HEK293T (cell line): ENCODE results near the gene HERC2.
"Not testable (repeated sequence)": the region's sequence is repeated elsewhere in the genome, so short reads cannot be mapped to it uniquely, and the experiment has no call there.

Source experiments
- CTCF ChIA-PET: fragments of 350-600 bp; formaldehyde crosslinking; extraction: SDS; loops from one replicate; lab custom pipeline; 2021; ENCODE audit warnings: antibody characterized with exemption, inconsistent platforms; lab: Yijun Ruan, JAX
- POLR2A ChIA-PET: fragments of 350-600 bp; formaldehyde crosslinking; extraction: SDS; loops from one replicate; lab custom pipeline; 2020; ENCODE audit warnings: antibody characterized with exemption, inconsistent platforms; lab: Yijun Ruan, JAX
- DNase-seq: peaks from one replicate; pipeline ENCODE4 v3.0.0; 2012; ENCODE audit warnings: mixed read lengths; ENCODE audit errors: extremely low spot score
- ARNT ChIP-seq: fragments of 450-650 bp; IDR thresholded peaks from 2 replicates; pipeline ENCODE4 v1.6.1; 2017; ENCODE audit warnings: mild to moderate bottlenecking
- BHLHE40 ChIP-seq: fragments of 450-650 bp; IDR thresholded peaks from 2 replicates; pipeline ENCODE4 v1.6.1; 2016; ENCODE audit warnings: mild to moderate bottlenecking, moderate library complexity, borderline replicate concordance
- CTBP1 ChIP-seq: fragments of 450-650 bp; IDR thresholded peaks from 2 replicates; pipeline ENCODE4 v1.6.1; 2016; ENCODE audit warnings: borderline replicate concordance
- ELF4 ChIP-seq: fragments of 450-650 bp; IDR thresholded peaks from 2 replicates; pipeline ENCODE4 v1.6.1; 2017; ENCODE audit warnings: antibody characterized with exemption
- FOXA1 ChIP-seq: fragments of 450-650 bp; IDR thresholded peaks from 2 replicates; pipeline ENCODE4 v1.6.1; 2016; ENCODE audit warnings: mild to moderate bottlenecking
- FOXK2 ChIP-seq: fragments of 450-650 bp; IDR thresholded peaks from 2 replicates; pipeline ENCODE4 v1.6.1; 2016; ENCODE audit warnings: mild to moderate bottlenecking
- FOXM1 ChIP-seq: fragments of 450-650 bp; IDR thresholded peaks from 2 replicates; pipeline ENCODE4 v1.6.1; 2017; ENCODE audit warnings: mild to moderate bottlenecking, borderline replicate concordance
- HDGF ChIP-seq: fragments of 450-650 bp; IDR thresholded peaks from 2 replicates; pipeline ENCODE4 v1.6.1; 2017; ENCODE audit warnings: antibody characterized with exemption, borderline replicate concordance
- L3MBTL2 ChIP-seq: fragments of 450-650 bp; conservative IDR thresholded peaks from 2 replicates; pipeline ENCODE4 v1.6.1; 2016; ENCODE audit warnings: mild to moderate bottlenecking
- LEF1 ChIP-seq: fragments of 450-650 bp; IDR thresholded peaks from 2 replicates; pipeline ENCODE4 v1.6.1; 2017; ENCODE audit warnings: mild to moderate bottlenecking, borderline replicate concordance
- NFRKB ChIP-seq: fragments of 450-650 bp; IDR thresholded peaks from 2 replicates; pipeline ENCODE4 v1.6.1; 2016; ENCODE audit warnings: mild to moderate bottlenecking, moderate library complexity
- PKNOX1 ChIP-seq: fragments of 450-650 bp; IDR thresholded peaks from 2 replicates; pipeline ENCODE4 v1.6.1; 2016
- SP1 ChIP-seq: fragments of 450-650 bp; IDR thresholded peaks from 2 replicates; pipeline ENCODE4 v1.6.1; 2017
- SUZ12 ChIP-seq: fragments of 450-650 bp; IDR thresholded peaks from 2 replicates; pipeline ENCODE4 v1.6.1; 2016; ENCODE audit warnings: mild to moderate bottlenecking
- TARDBP ChIP-seq: fragments of 450-650 bp; IDR thresholded peaks from 2 replicates; pipeline ENCODE4 v1.6.1; 2016
- ZNF384 ChIP-seq: fragments of 450-650 bp; IDR thresholded peaks from 2 replicates; pipeline ENCODE4 v1.6.1; 2016

The HERC2 gene

GRCh38 chr15:28169366-28169765 is 152.6 kb downstream of the HERC2 start:
- ChIA-PET CTCF (no interaction called here), POLR2A (no interaction called here)
- TF ChIP-seq NFRKB (no peak), FOXK2 (no peak), PKNOX1 (no peak), FOXM1 (no peak), LEF1 (no peak), BHLHE40 (no peak), SP1 (no peak)
- DNase-seq = no peak

GRCh38 chr15:28168405-28169121 is 153.4 kb downstream of the HERC2 start:
- CTCF ChIA-PET, DNase-seq, POLR2A ChIA-PET: not testable (repeated sequence)

GRCh38 chr15:28167042-28167441 is 154.9 kb downstream of the HERC2 start:
- TF ChIP-seq LEF1 (no peak), L3MBTL2 (no peak), PKNOX1 (no peak), CTBP1 (no peak)

GRCh38 chr15:28165791-28166190 is 156.2 kb downstream of the HERC2 start:
- no peak for DNase-seq
- TF ChIP-seq SUZ12 (no peak), CTBP1 (no peak), FOXA1 (no peak), FOXK2 (no peak), SP1 (no peak), ARNT (no peak), ELF4 (no peak), NFRKB (no peak), TARDBP (no peak), HDGF (no peak), L3MBTL2 (no peak), BHLHE40 (no peak), ZNF384 (no peak), PKNOX1 (no peak)
- ChIA-PET CTCF (no interaction called here), POLR2A (no interaction called here)

More at GRCh38 chr15:28167042-28167441, 154.9 kb downstream of the HERC2 start:
- DNase-seq = no peak
- ChIA-PET POLR2A (no interaction called here), CTCF (no interaction called here)

- no peak for TF ChIP-seq FOXM1
- no peak for TF ChIP-seq ZNF384
- no peak for TF ChIP-seq ELF4
- TF ChIP-seq BHLHE40 = no peak
- no peak for TF ChIP-seq ARNT
- TF ChIP-seq NFRKB = no peak
- no peak for TF ChIP-seq FOXA1
- TF ChIP-seq SP1 = no peak
- TF ChIP-seq TARDBP = no peak
- no peak for TF ChIP-seq LEF1
- no peak for TF ChIP-seq L3MBTL2
- TF ChIP-seq FOXK2 = no peak
- no peak for TF ChIP-seq HDGF
- TF ChIP-seq SUZ12 = no peak
- TF ChIP-seq CTBP1 = no peak
- no peak for TF ChIP-seq PKNOX1
- ChIA-PET POLR2A (no interaction called here), CTCF (no interaction called here)
- no peak for DNase-seq
These were observed 157.1 kb downstream of the HERC2 start for GRCh38 chr15:28164876-28165275.

- DNase-seq = no peak
- POLR2A ChIA-PET = no interaction called here
- CTCF ChIA-PET = no interaction called here
- TF ChIP-seq FOXK2 (no peak), CTBP1 (no peak), FOXM1 (no peak), BHLHE40 (no peak), FOXA1 (no peak), HDGF (no peak), SP1 (no peak), L3MBTL2 (no peak), LEF1 (no peak), PKNOX1 (no peak), TARDBP (no peak), NFRKB (no peak)
These were observed 167.7 kb downstream of the HERC2 start for GRCh38 chr15:28154283-28154682.
